ENCODE data around the gene TMEM125.

Gene TMEM125

DNA sequence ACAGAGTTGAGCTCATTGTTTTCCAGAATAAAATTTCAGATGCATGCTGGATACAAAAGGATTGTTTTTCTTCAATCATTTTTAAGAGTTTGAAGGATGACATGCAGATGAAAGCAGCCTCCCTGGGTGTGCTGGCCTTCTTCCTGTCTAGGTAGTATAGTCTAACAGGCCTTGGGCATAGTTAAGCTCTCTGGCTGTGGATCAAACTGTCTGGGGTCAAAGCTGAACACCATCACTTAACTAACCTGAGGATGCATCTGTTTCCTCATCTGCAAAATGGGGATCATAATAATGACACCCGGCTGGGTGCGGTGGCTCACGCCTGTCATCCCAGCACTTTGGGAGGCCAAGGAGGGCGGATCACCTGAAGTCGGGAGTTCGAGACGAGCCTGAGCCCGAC, 25.0 kb downstream of the TMEM125 start:
- Mint-ChIP-seq H3K4me1 (no peaks in the 10 kb centered on the region), H3K4me3 (no peak overlapping the region), H3K27me3 (no peaks in the 10 kb centered on the region), H3K27ac (ENCODE audit: low read depth) (no peak overlapping the region), H3K36me3 (ENCODE audit: insufficient read depth) (no peaks in the 10 kb centered on the region), H3K9me3 (no peaks in the 10 kb centered on the region)
- ATAC-seq (replicated peaks; ENCODE audit: extremely low read depth, poor library complexity, severe bottlenecking) (no peak), DNase-seq (ENCODE audit: low spot score in 2 of 2) (no peak)

DNA sequence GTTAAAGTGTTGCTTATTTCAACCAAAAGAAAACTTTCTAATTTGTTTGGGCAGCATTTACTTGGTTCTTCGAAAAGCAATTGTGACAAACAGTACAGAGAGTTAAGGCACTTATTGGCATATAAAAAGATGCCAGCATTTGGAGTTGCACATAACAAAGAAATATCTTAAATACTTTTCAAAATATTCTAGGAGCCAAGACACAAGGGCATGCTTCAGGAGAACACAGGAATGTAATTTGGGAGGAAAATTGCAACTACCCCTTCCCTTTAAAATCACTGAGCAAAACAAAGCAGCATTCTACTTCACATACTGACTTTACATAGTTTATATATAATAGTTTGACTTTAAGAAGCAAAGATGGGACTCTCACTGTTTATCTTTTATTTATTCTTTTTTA, 26.4 kb downstream of the TMEM125 start:
- DNase-seq (ENCODE audit: low spot score in 2 of 2) (no peak), ATAC-seq (replicated peaks; ENCODE audit: extremely low read depth, poor library complexity, severe bottlenecking) (no peak)
- no peaks in the 10 kb centered on the region for H3K4me1 Mint-ChIP-seq
- no peaks in the 10 kb centered on the region for H3K36me3 Mint-ChIP-seq (ENCODE audit: insufficient read depth)
- H3K27ac Mint-ChIP-seq (ENCODE audit: low read depth) = no peak overlapping the region
- H3K27me3 Mint-ChIP-seq = no peaks in the 10 kb centered on the region
- no peaks in the 10 kb centered on the region for H3K9me3 Mint-ChIP-seq
- H3K4me3 Mint-ChIP-seq = no peak overlapping the region

DNA sequence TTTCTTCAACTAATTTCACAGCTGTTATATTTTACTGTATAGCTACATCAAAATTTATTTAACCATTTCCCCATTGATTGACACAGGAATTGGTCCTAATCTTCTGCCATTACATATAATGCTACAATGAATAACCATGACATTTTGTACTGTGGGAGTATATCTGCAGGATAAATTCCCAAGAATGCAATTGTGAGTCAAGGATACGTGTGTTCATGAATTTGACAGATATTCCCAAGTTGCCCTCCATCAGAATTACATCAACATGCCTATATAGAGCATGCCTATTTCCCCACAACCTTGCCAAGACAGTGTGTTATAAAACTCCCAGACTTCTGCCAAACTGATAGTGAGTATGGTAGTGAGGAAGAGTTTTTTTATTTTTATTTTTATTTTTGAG, 28.3 kb downstream of the TMEM125 start:
- H3K36me3 Mint-ChIP-seq (ENCODE audit: insufficient read depth) = no peaks in the 10 kb centered on the region
- no peak overlapping the region for H3K4me3 Mint-ChIP-seq
- peaks cover 9% of the 10 kb centered on the region for H3K27me3 Mint-ChIP-seq
- no peak for ATAC-seq (replicated peaks; ENCODE audit: extremely low read depth, poor library complexity, severe bottlenecking)
- no peaks in the 10 kb centered on the region for H3K4me1 Mint-ChIP-seq
- no peak overlapping the region for H3K27ac Mint-ChIP-seq (ENCODE audit: low read depth)
- H3K9me3 Mint-ChIP-seq = no peaks in the 10 kb centered on the region
- no peak for DNase-seq (ENCODE audit: low spot score in 2 of 2)

DNA sequence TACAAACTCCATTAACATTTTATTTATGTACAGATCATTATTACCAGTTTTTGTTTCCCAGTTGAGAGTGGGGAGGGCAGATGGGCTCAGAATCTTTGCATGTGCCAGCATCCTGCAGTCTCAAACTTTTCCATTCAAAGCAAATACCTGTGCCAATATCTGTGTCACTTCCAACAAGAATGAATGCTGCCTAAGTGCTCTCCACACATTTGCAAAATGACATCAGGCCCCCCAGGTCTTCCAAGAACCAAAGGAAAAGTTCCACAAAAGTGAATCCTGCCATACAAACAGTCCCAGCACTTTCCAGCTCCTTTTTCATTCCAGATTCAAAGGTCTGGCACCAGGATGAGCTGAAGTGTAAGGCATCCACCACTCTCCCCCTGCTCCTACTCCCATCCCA, 29.3 kb downstream of the TMEM125 start:
- Mint-ChIP-seq H3K4me3 (no peak overlapping the region), H3K4me1 (no peaks in the 10 kb centered on the region), H3K27me3 (peaks cover 14% of the 10 kb centered on the region), H3K9me3 (no peaks in the 10 kb centered on the region), H3K27ac (ENCODE audit: low read depth) (no peak overlapping the region), H3K36me3 (ENCODE audit: insufficient read depth) (no peaks in the 10 kb centered on the region)
- DNase-seq (ENCODE audit: low spot score in 2 of 2) (no peak), ATAC-seq (replicated peaks; ENCODE audit: extremely low read depth, poor library complexity, severe bottlenecking) (no peak)

DNA sequence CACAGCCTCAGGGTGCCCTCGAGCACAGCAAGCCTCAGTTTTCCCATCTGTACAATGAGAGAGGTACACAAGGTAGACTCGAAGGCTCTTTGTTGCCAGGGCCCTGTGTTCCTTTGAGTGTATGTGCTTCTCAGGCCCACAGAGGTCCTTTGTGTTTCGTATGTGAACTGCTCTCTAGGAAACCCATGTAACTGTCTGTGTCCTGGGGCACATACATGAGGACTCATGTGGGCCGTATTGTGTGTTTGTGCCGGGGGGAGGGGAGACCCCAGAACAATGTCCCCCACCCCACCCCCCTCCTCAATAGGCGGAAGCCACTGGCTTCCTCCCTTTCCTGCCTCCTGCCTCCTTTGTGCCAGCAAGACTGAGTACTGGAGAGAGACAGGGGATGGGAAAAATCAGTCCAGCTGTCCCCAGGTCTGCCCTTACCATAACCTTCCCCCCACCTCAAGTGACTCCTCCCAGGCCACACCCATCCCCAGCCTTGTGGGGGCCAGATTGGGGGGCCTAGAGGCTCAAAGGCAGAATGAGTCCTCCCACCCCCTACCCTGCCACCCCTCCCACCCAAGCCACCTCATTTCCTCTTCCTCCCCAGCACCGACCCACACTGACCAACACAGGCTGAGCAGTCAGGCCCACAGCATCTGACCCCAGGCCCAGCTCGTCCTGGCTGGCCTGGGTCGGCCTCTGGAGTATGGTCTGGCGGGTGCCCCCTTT, 30.8 kb downstream of the TMEM125 start, which contains the start of gene TIE1:
Gene TIE1 (plus strand): TSS at position 605 of the 717 bp plus-strand sequence. CDS start 90 bp downstream, at position 695.
- H3K27me3 Mint-ChIP-seq = peaks cover 23% of the 10 kb centered on the region
- H3K4me1 Mint-ChIP-seq = no peaks in the 10 kb centered on the region
- no peak for DNase-seq (ENCODE audit: low spot score in 2 of 2)
- ATAC-seq (replicated peaks; ENCODE audit: extremely low read depth, poor library complexity, severe bottlenecking) = no peak
- no peaks in the 10 kb centered on the region for H3K36me3 Mint-ChIP-seq (ENCODE audit: insufficient read depth)
- H3K9me3 Mint-ChIP-seq = no peaks in the 10 kb centered on the region
- no peak within 1 kb of the TSS for H3K27ac Mint-ChIP-seq (ENCODE audit: low read depth)
- H3K4me3 Mint-ChIP-seq = no peak within 1 kb of the TSS

DNA sequence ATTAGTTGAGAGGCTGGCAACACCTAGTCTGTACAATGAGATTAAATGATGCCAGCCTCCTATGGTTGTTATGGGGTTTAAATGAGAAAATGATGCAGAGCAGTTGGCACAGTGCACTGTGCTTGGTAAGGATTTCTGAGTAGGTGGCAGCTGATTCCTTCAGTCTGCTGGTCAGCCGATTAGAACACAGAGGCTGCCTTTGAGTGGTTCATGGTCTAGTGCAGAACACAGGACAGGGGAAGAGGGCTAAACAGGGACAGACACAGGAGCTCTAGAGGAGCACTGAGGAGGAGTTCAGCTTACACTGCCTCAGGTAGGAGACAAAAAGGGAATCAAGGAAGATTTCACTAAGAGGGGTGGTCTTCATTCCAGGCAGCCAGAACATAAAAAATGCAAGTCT, 32.4 kb downstream of the TMEM125 start:
- no peak overlapping the region for H3K4me3 Mint-ChIP-seq
- H3K27ac Mint-ChIP-seq (ENCODE audit: low read depth) = no peak overlapping the region

DNA sequence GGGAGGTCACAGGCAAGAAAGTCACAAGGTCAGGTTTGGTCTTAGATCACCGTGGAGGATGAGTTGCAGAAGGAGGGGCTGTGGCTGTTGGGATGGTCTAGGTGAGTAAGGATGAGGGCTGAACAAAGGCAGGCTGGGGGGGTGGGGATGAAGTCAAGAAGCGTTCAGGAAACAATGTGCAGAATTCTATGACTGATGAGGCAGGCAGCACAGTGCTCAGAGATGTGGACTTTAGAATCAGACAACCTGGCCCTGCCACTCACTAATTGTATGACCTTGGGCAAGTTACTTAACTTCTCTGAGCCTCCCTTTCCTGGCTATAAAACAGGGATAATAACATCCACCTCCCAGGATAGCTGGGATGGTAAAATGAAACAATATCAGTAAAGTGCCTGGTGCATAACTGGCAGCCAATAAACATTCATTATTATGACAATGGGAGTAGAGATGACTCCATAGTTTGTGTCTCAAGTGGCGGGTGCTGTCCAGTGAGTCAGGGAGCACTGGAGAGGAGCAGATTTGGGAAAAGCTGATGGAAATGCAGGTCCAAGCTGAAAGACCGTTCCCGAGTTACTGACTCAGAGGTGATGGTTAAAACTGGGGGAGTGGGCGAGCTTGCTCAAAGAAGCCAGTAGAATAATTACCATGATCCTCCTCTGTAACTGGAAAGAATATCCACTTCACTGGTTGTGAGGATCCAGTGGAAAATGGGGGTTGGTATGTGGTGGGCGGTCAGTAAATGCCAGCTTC, 33.1 kb downstream of the TMEM125 start:
- no peak for ATAC-seq (replicated peaks; ENCODE audit: extremely low read depth, poor library complexity, severe bottlenecking)
- no peak for DNase-seq (ENCODE audit: low spot score in 2 of 2)
- H3K27ac Mint-ChIP-seq (ENCODE audit: low read depth) = no peak overlapping the region

More for the DNA sequence above, 32.4 kb downstream of the TMEM125 start:
- no peak for ATAC-seq (replicated peaks; ENCODE audit: extremely low read depth, poor library complexity, severe bottlenecking)
- Mint-ChIP-seq H3K9me3 (no peaks in the 10 kb centered on the region), H3K4me1 (no peaks in the 10 kb centered on the region), H3K27me3 (peaks cover 35% of the 10 kb centered on the region), H3K36me3 (ENCODE audit: insufficient read depth) (no peaks in the 10 kb centered on the region)
- no peak for DNase-seq (ENCODE audit: low spot score in 2 of 2)

DNA sequence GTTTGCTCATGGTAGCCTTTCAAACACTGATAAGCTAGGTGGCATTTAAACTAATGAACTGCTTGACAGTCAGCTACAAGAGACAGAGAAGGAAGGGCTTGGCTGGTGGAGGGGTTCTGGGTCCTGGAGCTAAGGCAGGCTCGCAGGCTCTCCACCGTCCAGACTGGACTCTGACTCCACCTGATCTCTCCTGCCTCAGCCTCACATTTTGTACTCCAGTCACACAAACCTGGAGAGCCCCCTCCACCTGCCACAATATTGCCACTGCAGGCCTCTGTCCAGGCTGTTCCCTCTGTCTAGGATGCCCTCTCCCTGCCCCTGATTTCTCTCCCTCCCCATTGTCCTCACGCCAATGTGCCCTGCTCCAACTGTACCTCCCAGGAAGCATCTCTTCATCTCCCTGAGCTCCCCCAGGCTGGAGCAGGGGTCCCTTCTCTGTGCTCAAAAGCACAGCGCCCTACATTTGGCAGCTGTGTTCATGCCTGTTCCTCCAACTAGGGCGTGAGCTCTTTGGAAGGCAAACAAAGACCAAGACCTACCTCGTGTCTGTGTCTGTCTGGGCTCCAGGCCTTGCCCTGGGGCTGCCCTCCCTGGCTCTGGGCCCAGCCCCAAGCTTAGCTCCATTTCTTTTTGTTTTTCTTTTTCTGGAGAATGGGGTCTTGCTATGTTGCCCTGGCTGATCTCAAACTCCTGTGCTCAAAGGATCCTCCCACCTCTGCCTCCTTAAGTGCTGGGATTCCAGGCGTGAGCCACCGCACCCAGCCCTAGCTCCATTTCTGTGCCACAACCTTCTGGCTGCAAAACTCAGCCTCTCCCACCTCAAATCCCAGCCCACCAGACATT, 33.9 kb downstream of the TMEM125 start:
- DNase-seq (ENCODE audit: low spot score in 2 of 2) (no peak), ATAC-seq (replicated peaks; ENCODE audit: extremely low read depth, poor library complexity, severe bottlenecking) (no peak)
- Mint-ChIP-seq H3K4me3 (no peak overlapping the region), H3K9me3 (no peaks in the 10 kb centered on the region), H3K4me1 (no peaks in the 10 kb centered on the region), H3K27ac (ENCODE audit: low read depth) (no peak overlapping the region), H3K27me3 (peaks cover 50% of the 10 kb centered on the region), H3K36me3 (ENCODE audit: insufficient read depth) (peaks cover 3% of the 10 kb centered on the region)

More for the DNA sequence above, 33.1 kb downstream of the TMEM125 start:
- Mint-ChIP-seq H3K4me1 (no peaks in the 10 kb centered on the region), H3K9me3 (no peaks in the 10 kb centered on the region), H3K4me3 (no peak overlapping the region), H3K27me3 (peaks cover 42% of the 10 kb centered on the region), H3K36me3 (ENCODE audit: insufficient read depth) (peaks cover 1% of the 10 kb centered on the region)

DNA sequence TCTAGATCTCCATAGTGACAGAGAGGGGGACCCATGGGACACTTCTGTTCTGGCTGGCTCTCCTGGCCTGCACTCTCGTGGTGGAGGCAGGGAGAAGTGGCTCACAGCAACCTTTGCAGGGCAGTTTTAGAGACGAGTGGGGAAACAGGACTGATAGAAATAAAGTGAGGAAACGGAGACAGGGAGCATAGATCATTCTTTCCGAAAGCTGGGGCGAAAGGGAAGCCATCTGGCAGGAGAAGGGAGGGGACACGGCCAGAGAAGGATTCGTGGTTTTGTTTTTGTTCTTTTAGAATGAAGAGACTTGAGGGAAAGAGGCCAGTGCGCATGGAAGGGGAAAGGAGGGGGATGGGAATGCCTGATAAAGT, 34.5 kb downstream of the TMEM125 start:
- Mint-ChIP-seq H3K4me1 (no peaks in the 10 kb centered on the region), H3K27ac (ENCODE audit: low read depth) (no peak overlapping the region), H3K27me3 (peaks cover 52% of the 10 kb centered on the region), H3K9me3 (no peaks in the 10 kb centered on the region), H3K4me3 (no peak overlapping the region), H3K36me3 (ENCODE audit: insufficient read depth) (peaks cover 3% of the 10 kb centered on the region)
- ATAC-seq (replicated peaks; ENCODE audit: extremely low read depth, poor library complexity, severe bottlenecking) = no peak
- no peak for DNase-seq (ENCODE audit: low spot score in 2 of 2)

DNA sequence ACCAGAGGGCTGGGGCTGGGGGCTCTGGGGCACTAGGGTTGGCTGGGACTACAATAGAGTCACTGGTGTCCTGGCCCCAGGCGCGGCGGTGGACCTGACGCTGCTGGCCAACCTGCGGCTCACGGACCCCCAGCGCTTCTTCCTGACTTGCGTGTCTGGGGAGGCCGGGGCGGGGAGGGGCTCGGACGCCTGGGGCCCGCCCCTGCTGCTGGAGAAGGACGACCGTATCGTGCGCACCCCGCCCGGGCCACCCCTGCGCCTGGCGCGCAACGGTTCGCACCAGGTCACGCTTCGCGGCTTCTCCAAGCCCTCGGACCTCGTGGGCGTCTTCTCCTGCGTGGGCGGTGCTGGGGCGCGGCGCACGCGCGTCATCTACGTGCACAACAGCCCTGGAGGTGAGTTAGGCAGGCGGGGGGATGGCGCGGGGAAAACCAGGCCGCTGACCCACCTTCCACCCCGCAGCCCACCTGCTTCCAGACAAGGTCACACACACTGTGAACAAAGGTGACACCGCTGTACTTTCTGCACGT, 35.1 kb downstream of the TMEM125 start:
- ATAC-seq (replicated peaks; ENCODE audit: extremely low read depth, poor library complexity, severe bottlenecking) (no peak), DNase-seq (ENCODE audit: low spot score in 2 of 2) (no peak)
- no peak overlapping the region for H3K27ac Mint-ChIP-seq (ENCODE audit: low read depth)
- peaks cover 3% of the 10 kb centered on the region for H3K36me3 Mint-ChIP-seq (ENCODE audit: insufficient read depth)
- no peaks in the 10 kb centered on the region for H3K4me1 Mint-ChIP-seq
- H3K4me3 Mint-ChIP-seq = no peak overlapping the region
- no peaks in the 10 kb centered on the region for H3K9me3 Mint-ChIP-seq
- H3K27me3 Mint-ChIP-seq = peaks cover 52% of the 10 kb centered on the region

DNA sequence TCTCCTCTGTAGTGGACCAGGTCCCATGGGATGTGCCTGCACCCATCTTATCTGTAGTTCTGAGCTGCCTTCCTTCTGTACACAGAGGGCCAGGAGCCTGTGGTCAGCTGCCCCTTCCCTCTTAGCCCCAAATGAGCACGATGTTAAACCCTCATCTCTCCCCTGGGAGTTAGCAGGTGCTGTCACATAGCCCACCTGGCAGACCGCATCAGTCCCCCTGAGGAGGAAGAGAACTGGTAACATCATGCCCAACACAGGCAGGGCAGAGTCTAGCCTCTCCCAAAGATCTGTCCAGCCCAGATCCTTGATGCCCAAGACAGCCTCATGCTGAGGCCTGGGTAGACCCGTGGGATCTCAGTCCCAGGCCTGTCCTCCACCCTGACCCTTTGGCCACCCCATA, 35.7 kb downstream of the TMEM125 start:
- no peaks in the 10 kb centered on the region for H3K9me3 Mint-ChIP-seq
- no peaks in the 10 kb centered on the region for H3K4me1 Mint-ChIP-seq
- H3K36me3 Mint-ChIP-seq (ENCODE audit: insufficient read depth) = peaks cover 3% of the 10 kb centered on the region
- no peak overlapping the region for H3K27ac Mint-ChIP-seq (ENCODE audit: low read depth)
- H3K4me3 Mint-ChIP-seq = no peak overlapping the region
- DNase-seq (ENCODE audit: low spot score in 2 of 2) = no peak
- H3K27me3 Mint-ChIP-seq = peaks cover 52% of the 10 kb centered on the region
- no peak for ATAC-seq (replicated peaks; ENCODE audit: extremely low read depth, poor library complexity, severe bottlenecking)

DNA sequence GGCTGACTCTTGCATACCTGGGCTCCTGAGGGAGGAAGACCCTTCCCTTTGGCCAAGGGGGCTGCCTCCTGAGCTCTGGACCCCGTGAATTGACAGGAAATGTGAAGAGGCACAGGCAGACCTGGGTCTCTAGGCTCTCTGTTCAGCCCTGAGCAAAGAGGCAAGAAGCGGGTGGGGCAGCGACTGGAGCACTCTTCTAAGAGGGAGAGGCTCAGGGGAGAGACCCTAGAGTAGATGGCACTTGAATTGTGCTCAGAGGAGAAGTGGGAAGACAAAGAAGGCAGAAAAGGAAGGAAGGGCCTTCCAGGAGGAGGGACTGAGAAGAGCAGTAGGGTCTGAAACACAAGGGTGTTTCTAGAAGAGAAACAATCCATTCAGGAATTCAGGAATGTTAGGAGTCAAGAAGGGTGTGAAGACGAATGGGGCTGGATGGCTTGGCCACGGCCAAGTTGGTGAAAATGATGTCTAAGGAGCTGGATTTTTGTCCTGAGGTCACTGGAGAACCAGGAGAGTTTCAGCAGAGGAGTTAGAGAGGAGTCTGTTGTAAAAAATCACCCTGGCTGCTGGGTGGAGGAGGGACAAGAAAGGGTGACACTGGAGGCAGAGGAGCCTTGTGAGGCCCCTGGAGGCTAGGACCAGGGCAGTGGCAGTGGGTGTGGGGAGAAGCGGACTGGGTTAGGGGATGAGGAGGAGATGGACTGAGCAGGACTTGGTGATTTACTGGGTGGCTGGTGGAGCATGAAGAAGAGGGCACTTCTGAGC, 36.3 kb downstream of the TMEM125 start:
- H3K9me3 Mint-ChIP-seq = no peaks in the 10 kb centered on the region
- no peaks in the 10 kb centered on the region for H3K4me1 Mint-ChIP-seq
- ATAC-seq (replicated peaks; ENCODE audit: extremely low read depth, poor library complexity, severe bottlenecking) (no peak), DNase-seq (ENCODE audit: low spot score in 2 of 2) (no peak)
- no peak overlapping the region for H3K27ac Mint-ChIP-seq (ENCODE audit: low read depth)
- peaks cover 52% of the 10 kb centered on the region for H3K27me3 Mint-ChIP-seq
- H3K4me3 Mint-ChIP-seq = no peak overlapping the region
- H3K36me3 Mint-ChIP-seq (ENCODE audit: insufficient read depth) = peaks cover 3% of the 10 kb centered on the region

Data from central memory CD8-positive, alpha-beta T cell (primary cell).